ENCODE data around the gene GFI1B.

The GFI1B gene

DNA sequence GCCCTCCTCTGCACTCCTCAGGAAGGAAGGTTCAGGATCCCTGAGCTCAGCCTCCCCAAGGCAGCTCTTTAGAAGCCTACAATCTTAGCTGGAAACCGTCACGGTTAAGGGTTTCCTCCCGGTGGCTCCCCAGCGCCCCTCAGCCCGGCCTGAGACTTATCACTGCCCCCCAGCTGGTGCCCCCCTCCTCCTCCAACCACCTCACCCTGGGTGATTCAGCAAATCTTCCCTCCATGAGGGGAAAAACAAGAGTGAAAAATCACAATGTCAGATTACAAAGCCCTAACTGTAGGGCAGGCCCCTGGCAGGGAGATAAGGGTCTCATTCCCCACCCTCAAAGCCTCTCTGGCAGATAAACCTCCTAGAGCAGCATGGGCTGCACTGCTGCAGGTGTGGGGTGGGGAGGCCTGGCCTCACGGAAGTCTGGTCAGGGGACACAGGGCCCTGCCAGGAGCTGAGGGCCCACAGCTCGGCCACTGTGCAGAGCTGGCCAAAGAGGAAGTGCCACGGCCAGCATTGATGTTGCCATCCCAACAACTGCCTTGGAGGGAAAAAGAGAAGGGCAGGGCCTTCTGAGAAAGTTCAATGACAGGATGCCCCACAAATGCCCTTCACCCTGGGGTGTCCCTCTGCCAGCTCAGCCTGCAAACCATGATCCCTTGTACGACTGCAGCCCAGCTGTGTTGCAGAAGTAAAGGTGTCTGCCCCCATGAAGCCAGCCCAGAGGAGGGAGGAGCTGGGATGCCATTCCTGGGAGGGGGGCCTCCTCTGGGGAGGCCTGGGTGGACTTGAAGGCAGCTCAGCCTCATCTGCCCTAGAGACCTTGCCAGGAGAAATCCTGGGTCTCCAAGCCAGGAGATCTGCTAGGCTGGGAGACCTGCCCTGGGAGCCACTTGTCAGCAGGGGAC lies 25.9 kb downstream of the GFI1B start:
- H3K4me2 ChIP-seq (ENCODE audit: low read depth, low read length, poor library complexity, severe bottlenecking), result peak overlapping the region; percentile 79

DNA sequence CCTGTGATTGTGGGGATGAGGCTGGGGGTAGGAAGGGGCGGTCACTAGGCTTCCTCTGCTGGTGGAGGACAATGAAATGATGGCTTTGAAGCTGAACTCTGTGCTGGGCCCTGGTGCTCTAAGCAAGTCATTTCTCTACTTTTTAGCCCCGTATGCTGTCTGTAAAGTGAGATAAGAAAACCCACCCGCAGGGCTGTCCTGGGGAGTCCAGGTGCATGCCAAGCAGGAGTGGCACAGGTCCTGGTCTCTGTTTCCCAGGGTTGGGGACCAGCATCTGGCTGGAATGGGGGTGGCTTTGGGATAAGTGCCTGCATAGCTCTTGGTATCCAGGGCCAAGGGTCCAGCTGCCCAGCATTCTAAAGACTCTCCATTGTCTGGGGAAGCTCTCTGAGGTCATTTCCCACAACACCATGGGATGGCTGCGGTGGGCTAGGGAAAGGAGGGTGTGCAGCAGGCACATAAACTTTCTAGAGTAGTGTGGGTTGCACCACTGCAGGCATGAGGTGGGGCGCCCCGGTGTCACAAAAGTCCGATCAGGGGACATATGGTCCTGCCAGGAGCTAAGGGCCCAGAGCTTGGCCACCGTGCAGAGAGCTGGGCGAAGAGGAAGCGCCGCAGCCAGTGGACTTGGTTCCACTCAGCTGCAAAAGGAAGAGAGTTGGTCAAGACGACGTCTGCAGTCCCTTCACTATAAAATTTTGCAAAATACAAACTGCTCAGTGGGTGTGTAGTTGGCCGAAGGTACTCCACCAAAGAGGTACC lies 26.7 kb downstream of the GFI1B start:
- H3K9me3 ChIP-seq (ENCODE audit: insufficient read depth, low read depth, low read length), result no peaks in the 10 kb centered on the region
- no peaks in the 10 kb centered on the region for H3K9me2 ChIP-seq (replicated peaks; ENCODE audit: low read depth, low read length)
- peak overlapping the region; percentile 61 for H3K4me3 ChIP-seq (ENCODE audit: low read length, poor library complexity, severe bottlenecking)
- peaks cover 4% of the 10 kb centered on the region; the same call in 1 of the 2 replicates for H3K79me2 ChIP-seq (ENCODE audit: insufficient read depth, low read length)
- H3K4me1 ChIP-seq (ENCODE audit: insufficient read depth, low read length, poor library complexity, severe bottlenecking), result peaks cover 61% of the 10 kb centered on the region
- H3K4me2 ChIP-seq (ENCODE audit: low read depth, low read length, poor library complexity, severe bottlenecking), result peak overlapping the region; percentile 79
- H2AFZ ChIP-seq (ENCODE audit: low read length), result no peak overlapping the region
- H3F3A ChIP-seq (ENCODE audit: low read depth), result peaks cover 32% of the 10 kb centered on the region
- TF ChIP-seq, protein P1, sequence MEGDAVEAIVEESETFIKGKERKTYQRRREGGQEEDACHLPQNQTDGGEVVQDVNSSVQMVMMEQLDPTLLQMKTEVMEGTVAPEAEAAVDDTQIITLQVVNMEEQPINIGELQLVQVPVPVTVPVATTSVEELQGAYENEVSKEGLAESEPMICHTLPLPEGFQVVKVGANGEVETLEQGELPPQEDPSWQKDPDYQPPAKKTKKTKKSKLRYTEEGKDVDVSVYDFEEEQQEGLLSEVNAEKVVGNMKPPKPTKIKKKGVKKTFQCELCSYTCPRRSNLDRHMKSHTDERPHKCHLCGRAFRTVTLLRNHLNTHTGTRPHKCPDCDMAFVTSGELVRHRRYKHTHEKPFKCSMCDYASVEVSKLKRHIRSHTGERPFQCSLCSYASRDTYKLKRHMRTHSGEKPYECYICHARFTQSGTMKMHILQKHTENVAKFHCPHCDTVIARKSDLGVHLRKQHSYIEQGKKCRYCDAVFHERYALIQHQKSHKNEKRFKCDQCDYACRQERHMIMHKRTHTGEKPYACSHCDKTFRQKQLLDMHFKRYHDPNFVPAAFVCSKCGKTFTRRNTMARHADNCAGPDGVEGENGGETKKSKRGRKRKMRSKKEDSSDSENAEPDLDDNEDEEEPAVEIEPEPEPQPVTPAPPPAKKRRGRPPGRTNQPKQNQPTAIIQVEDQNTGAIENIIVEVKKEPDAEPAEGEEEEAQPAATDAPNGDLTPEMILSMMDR (conservative IDR thresholded peaks at IDR 0.05; ENCODE audit: low read length), result no peak
- TF ChIP-seq EZH2phosphoT487 (IDR thresholded peaks at IDR 0.05; ENCODE audit: borderline replicate concordance), result no peak
- peak overlapping the region; percentile 92 for H3K9ac ChIP-seq (ENCODE audit: low read depth, low read length, poor library complexity, severe bottlenecking)
- H3K36me3 ChIP-seq (ENCODE audit: insufficient read depth, low read length), result no peaks in the 10 kb centered on the region
- no peaks in the 10 kb centered on the region for H3K27me3 ChIP-seq (ENCODE audit: insufficient read depth, low read length, poor library complexity, severe bottlenecking)
- H4K20me1 ChIP-seq (ENCODE audit: insufficient read depth, low read length, poor library complexity, severe bottlenecking), result no peaks in the 10 kb centered on the region

More for the DNA sequence above, 25.9 kb downstream of the GFI1B start:
- Histone ChIP-seq H3K9me3 (ENCODE audit: insufficient read depth, low read depth, low read length) (no peaks in the 10 kb centered on the region), H3K79me2 (ENCODE audit: insufficient read depth, low read length) (peaks cover 4% of the 10 kb centered on the region; the same call in 1 of the 2 replicates), H4K20me1 (ENCODE audit: insufficient read depth, low read length, poor library complexity, severe bottlenecking) (no peaks in the 10 kb centered on the region), H3K27me3 (ENCODE audit: insufficient read depth, low read length, poor library complexity, severe bottlenecking) (no peaks in the 10 kb centered on the region), H3F3A (ENCODE audit: low read depth) (peaks cover 32% of the 10 kb centered on the region), H2AFZ (ENCODE audit: low read length) (no peak overlapping the region), H3K36me3 (ENCODE audit: insufficient read depth, low read length) (no peaks in the 10 kb centered on the region), H3K9me2 (replicated peaks; ENCODE audit: low read depth, low read length) (no peaks in the 10 kb centered on the region), H3K9ac (ENCODE audit: low read depth, low read length, poor library complexity, severe bottlenecking) (peak overlapping the region; percentile 92), H3K4me3 (ENCODE audit: low read length, poor library complexity, severe bottlenecking) (peak overlapping the region; percentile 61), H3K4me1 (ENCODE audit: insufficient read depth, low read length, poor library complexity, severe bottlenecking) (peaks cover 69% of the 10 kb centered on the region)
- TF ChIP-seq EZH2phosphoT487 (IDR thresholded peaks at IDR 0.05; ENCODE audit: borderline replicate concordance), result no peak
- TF ChIP-seq, protein P1 (conservative IDR thresholded peaks at IDR 0.05; ENCODE audit: low read length), result no peak

DNA sequence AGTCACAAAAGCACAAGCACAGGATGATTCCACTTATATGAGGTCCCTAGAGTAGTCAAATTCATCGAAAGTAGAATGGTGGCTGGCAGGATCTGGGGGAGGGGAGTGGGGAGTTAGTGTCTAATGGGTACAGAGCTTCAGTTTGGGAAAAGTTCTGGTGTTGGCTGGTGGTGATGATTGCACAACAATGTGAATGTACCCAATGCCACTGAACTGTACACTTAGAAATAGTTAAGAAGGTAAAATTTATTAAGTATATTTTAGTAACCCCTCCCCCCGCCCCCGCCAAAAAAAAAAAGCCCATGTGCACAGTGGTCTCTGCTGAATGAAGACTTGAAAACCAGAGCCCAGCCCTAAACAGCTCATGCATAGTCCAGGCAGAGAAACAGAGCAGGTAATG lies 27.5 kb downstream of the GFI1B start:
- Histone ChIP-seq H3K4me3 (ENCODE audit: low read length, poor library complexity, severe bottlenecking) (no peak overlapping the region), H3K9ac (ENCODE audit: low read depth, low read length, poor library complexity, severe bottlenecking) (peak overlapping the region; percentile 92), H2AFZ (ENCODE audit: low read length) (no peak overlapping the region), H3K27me3 (ENCODE audit: insufficient read depth, low read length, poor library complexity, severe bottlenecking) (no peaks in the 10 kb centered on the region), H3K9me3 (ENCODE audit: insufficient read depth, low read depth, low read length) (no peaks in the 10 kb centered on the region), H4K20me1 (ENCODE audit: insufficient read depth, low read length, poor library complexity, severe bottlenecking) (no peaks in the 10 kb centered on the region), H3K79me2 (ENCODE audit: insufficient read depth, low read length) (no peaks in the 10 kb centered on the region), H3K4me2 (ENCODE audit: low read depth, low read length, poor library complexity, severe bottlenecking) (peak overlapping the region; percentile 79), H3F3A (ENCODE audit: low read depth) (peaks cover 32% of the 10 kb centered on the region), H3K9me2 (replicated peaks; ENCODE audit: low read depth, low read length) (no peaks in the 10 kb centered on the region), H3K36me3 (ENCODE audit: insufficient read depth, low read length) (no peaks in the 10 kb centered on the region), H3K4me1 (ENCODE audit: insufficient read depth, low read length, poor library complexity, severe bottlenecking) (peaks cover 55% of the 10 kb centered on the region)
- TF ChIP-seq, protein P1 (conservative IDR thresholded peaks at IDR 0.05; ENCODE audit: low read length), result no peak
- no peak for TF ChIP-seq EZH2phosphoT487 (IDR thresholded peaks at IDR 0.05; ENCODE audit: borderline replicate concordance)

Measured in Loucy (cell line).